Lower lobe of right lung (tissue), 2 donors: Measurements from ENCODE around the gene CD19. TPM values are rescaled to one million over a fixed set of nuclear protein-coding genes. Genes with fewer than 3 reads are reported as not detected.
"Not testable (repeated sequence)": the region's sequence is repeated elsewhere in the genome, so short reads cannot be mapped to it uniquely, and the experiment has no call there.

Experiments used
- ATAC-seq, 2 donors: fragments of 200-7000 bp; cut with Tn5 transposase; one replicate each; pipeline ENCODE4 v1.9.1; 2020 to 2022; ENCODE audit warnings: mild to moderate bottlenecking in 2 of 2, moderate library complexity in 2 of 2
- DNase-seq: peaks from one replicate; pipeline ENCODE4 v3.0.0-alpha.2; 2020
- H3K27ac ChIP-seq: fragments of 200-600 bp; one replicate; pipeline ENCODE4 v1.8.0; 2022
- H3K27me3 ChIP-seq: fragments of 200-600 bp; one replicate; pipeline ENCODE4 v1.8.0; 2022; ENCODE audit warnings: low read depth
- H3K36me3 ChIP-seq: fragments of 200-600 bp; one replicate; pipeline ENCODE4 v1.8.0; 2022; ENCODE audit warnings: mild to moderate bottlenecking
- H3K4me1 ChIP-seq: fragments of 200-600 bp; one replicate; pipeline ENCODE4 v1.8.0; 2022
- H3K4me3 ChIP-seq: fragments of 200-600 bp; one replicate; pipeline ENCODE4 v1.8.0; 2022; ENCODE audit warnings: mild to moderate bottlenecking
- H3K9me3 ChIP-seq: fragments of 200-600 bp; one replicate; pipeline ENCODE4 v1.8.0; 2022
- intact Hi-C: fragments of 100-400 bp; cut with DNase I; formaldehyde crosslinking; loops from one replicate; pipeline ENCODE4 v1.11.0; 2022
- total RNA-seq: library from RNA; stranded (reverse); fragmentation: NEBNext Ultra II Directional; extraction: Animal tissue kit (Norgen Biotek cat#: 25700); gene quantifications from one replicate; pipeline ENCODE4 v1.2.1, GENCODE V29; 2021
- TF ChIP-seq, protein P1 (sequence below): fragments of 200-600 bp; IDR thresholded peaks from one replicate; pipeline ENCODE4 v1.8.0; 2022; ENCODE audit warnings: antibody characterized with exemption, mild to moderate bottlenecking
- donor health status: DM: no; HTN: yes; CAD: no; lungs with severe emphysema.

Gene CD19
- total RNA-seq, 1 donor from 2014 or later = 0.21 TPM

DNA sequence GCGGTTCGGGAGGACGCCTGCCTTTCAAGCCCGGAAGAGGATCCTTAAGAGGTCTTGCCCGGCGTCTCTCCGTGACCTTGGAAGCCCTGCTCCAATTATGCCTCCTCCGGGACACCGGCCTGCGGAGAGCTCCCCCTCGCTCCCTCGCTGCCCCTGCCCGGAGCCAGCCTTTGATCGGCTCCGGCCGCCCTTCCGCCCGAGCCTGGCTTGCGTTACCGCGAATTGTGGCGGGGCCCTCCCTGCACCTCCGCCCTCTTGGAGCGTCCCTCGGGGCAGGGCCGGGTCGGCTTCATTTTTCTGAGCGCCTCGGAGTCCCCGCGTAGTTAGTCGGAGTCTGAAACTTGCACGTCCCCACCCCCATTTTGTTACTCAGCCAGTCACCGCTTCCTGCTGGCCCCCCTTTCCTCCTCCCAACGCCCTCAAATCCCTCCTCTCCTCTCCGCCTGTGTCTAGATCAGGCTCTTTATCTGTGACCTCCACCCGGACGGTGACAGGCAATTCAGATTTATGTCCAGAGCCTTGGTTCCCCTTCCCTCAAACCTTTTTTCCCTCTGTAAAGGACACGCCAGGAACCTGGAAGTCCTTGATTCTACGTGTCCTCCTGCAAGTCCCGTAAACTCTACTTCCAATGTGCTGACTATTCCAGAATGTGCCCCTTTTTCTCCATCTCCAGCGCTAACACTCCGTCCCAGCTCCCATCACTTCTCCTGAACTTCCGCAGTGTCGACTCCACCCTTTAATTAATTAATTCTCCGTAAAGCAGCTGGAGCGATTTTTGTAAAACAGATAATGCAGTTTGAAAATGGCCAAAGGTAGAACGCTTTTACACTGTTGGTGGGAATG is 6.2 kb upstream of the CD19 start:
- ATAC-seq (peak; percentile 61 to 68), DNase-seq (peak; percentile 79)
- peak overlapping the region; percentile 99 for H3K27ac ChIP-seq
- H3K4me1 ChIP-seq = peaks cover 12% of the 10 kb centered on the region
- TF ChIP-seq, protein P1, sequence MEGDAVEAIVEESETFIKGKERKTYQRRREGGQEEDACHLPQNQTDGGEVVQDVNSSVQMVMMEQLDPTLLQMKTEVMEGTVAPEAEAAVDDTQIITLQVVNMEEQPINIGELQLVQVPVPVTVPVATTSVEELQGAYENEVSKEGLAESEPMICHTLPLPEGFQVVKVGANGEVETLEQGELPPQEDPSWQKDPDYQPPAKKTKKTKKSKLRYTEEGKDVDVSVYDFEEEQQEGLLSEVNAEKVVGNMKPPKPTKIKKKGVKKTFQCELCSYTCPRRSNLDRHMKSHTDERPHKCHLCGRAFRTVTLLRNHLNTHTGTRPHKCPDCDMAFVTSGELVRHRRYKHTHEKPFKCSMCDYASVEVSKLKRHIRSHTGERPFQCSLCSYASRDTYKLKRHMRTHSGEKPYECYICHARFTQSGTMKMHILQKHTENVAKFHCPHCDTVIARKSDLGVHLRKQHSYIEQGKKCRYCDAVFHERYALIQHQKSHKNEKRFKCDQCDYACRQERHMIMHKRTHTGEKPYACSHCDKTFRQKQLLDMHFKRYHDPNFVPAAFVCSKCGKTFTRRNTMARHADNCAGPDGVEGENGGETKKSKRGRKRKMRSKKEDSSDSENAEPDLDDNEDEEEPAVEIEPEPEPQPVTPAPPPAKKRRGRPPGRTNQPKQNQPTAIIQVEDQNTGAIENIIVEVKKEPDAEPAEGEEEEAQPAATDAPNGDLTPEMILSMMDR = no peak
- no peaks in the 10 kb centered on the region for H3K27me3 ChIP-seq
- no peaks in the 10 kb centered on the region for H3K36me3 ChIP-seq
- no peaks in the 10 kb centered on the region for H3K9me3 ChIP-seq
- intact Hi-C loops = no loop called here
- H3K4me3 ChIP-seq = peak overlapping the region; percentile 85

DNA sequence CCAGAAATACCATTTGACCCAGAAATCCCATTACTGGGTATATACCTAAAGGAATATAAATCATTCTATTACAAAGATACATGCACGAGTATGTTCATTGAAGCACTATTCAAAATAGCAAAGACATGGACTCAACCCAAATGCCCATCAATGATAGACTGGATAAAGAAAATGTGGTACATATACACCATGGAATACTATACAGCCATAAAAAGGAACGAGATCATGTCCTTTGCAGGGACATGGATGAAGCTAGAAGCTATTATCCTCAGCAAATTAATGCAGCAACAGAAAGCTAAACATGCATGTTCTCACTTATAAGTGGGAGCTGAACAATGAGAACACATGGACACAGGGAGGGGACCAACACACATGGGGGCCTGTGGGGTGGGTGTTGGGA is 5.5 kb upstream of the CD19 start:
- Histone ChIP-seq H3K4me1 (peaks cover 12% of the 10 kb centered on the region), H3K27ac (peak overlapping the region; percentile 99), H3K4me3 (peak overlapping the region; percentile 85)
- intact Hi-C loops, H3K27me3 ChIP-seq, ATAC-seq, H3K9me3 ChIP-seq, H3K36me3 ChIP-seq, DNase-seq: not testable (repeated sequence)

DNA sequence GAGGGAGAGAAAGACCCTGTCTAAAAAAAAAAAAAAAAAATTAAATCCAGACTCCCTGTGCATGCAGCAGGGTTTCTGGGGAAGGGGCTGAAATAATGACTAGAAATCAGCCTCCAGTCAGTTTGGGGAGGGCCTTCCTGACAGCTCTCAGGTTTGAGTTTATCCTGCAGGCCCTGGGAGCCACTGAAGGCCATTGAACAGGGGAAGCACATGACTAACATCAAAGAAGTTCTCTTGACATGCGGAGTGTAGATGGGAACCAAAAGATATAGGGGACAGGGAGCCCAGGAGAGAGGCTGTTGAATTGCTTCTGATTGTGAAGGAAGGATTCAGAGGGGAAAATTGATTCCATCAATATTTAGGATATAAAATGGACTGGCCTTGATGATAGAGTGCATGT is 4.0 kb upstream of the CD19 start:
- peaks cover 12% of the 10 kb centered on the region for H3K4me1 ChIP-seq
- H3K27ac ChIP-seq = no peak overlapping the region
- no peak overlapping the region for H3K4me3 ChIP-seq
- DNase-seq (no peak), ATAC-seq (no peak)
- H3K27me3 ChIP-seq = no peaks in the 10 kb centered on the region
- intact Hi-C loops = no loop called here
- H3K36me3 ChIP-seq = no peaks in the 10 kb centered on the region
- TF ChIP-seq, protein P1 = no peak
- H3K9me3 ChIP-seq = no peaks in the 10 kb centered on the region

DNA sequence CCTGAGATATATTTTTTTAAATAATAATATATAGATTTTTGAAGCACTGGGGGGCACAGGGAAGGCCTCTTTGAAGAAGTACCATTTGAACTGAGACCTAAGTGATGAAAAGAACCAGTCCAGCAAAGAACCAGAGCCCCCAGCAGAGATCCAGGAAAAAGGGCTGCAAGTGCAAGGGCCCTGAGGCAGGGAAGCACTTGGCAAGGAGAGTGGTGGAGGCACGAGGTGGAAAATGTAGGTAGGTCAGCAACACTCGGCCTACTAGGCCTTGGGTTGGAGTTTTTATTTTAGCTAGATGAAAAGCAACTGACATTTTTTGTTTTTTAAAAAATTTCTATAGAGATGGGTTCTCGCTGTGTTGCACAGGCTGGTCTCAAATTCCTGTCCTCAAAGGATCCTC is 1.6 kb upstream of the CD19 start:
- TF ChIP-seq, protein P1 = no peak
- Histone ChIP-seq H3K4me3 (no peak overlapping the region), H3K27ac (no peak overlapping the region), H3K9me3 (no peaks in the 10 kb centered on the region), H3K36me3 (no peaks in the 10 kb centered on the region), H3K4me1 (no peaks in the 10 kb centered on the region), H3K27me3 (no peaks in the 10 kb centered on the region)
- ATAC-seq (no peak), DNase-seq (no peak)
- intact Hi-C loops = no loop called here

DNA sequence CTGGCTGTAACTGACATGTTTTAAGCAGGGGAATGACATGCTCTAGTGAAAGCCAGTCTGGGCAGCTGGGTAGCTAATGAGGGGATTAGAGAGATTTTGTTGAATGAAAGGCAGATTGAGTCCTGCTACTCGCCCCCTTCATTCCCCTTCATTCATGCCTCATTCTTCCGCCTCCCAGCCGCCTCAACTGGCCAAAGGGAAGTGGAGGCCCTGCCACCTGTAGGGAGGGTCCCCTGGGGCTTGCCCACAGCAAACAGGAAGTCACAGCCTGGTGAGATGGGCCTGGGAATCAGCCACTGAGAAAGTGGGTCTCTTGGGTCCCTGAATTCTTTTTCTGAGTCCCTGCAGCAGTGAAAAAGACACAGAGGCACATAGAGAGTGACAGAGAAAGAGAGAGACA is 1.1 kb upstream of the CD19 start:
- ATAC-seq = no peak
- Histone ChIP-seq H3K4me3 (no peak overlapping the region), H3K27me3 (no peaks in the 10 kb centered on the region), H3K36me3 (no peaks in the 10 kb centered on the region), H3K4me1 (peaks cover under 1% of the 10 kb centered on the region), H3K27ac (no peak overlapping the region), H3K9me3 (no peaks in the 10 kb centered on the region)
- TF ChIP-seq, protein P1 = no peak
- no peak for DNase-seq
- intact Hi-C loops = no loop called here

DNA sequence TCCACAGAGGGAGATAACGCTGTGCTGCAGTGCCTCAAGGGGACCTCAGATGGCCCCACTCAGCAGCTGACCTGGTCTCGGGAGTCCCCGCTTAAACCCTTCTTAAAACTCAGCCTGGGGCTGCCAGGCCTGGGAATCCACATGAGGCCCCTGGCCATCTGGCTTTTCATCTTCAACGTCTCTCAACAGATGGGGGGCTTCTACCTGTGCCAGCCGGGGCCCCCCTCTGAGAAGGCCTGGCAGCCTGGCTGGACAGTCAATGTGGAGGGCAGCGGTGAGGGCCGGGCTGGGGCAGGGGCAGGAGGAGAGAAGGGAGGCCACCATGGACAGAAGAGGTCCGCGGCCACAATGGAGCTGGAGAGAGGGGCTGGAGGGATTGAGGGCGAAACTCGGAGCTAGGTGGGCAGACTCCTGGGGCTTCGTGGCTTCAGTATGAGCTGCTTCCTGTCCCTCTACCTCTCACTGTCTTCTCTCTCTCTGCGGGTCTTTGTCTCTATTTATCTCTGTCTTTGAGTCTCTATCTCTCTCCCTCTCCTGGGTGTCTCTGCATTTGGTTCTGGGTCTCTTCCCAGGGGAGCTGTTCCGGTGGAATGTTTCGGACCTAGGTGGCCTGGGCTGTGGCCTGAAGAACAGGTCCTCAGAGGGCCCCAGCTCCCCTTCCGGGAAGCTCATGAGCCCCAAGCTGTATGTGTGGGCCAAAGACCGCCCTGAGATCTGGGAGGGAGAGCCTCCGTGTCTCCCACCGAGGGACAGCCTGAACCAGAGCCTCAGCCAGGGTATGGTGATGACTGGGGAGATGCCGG is 769 bp downstream of the CD19 start:
- DNase-seq (no peak), ATAC-seq (no peak)
- TF ChIP-seq, protein P1 = no peak
- peaks cover 7% of the 10 kb centered on the region for H3K4me1 ChIP-seq
- H3K27ac ChIP-seq = no peak overlapping the region
- no peaks in the 10 kb centered on the region for H3K27me3 ChIP-seq
- intact Hi-C loops = no loop called here
- H3K36me3 ChIP-seq = no peaks in the 10 kb centered on the region
- no peak overlapping the region for H3K4me3 ChIP-seq
- H3K9me3 ChIP-seq = no peaks in the 10 kb centered on the region
